Measurements from ENCODE around the gene HSPA13. TPM values are rescaled to one million over a fixed set of nuclear protein-coding genes. Genes with fewer than 3 reads are reported as not detected.

HSPA13 gene
- total RNA-seq, 1 experiment from 2014 or later, result 22.7 TPM

DNA sequence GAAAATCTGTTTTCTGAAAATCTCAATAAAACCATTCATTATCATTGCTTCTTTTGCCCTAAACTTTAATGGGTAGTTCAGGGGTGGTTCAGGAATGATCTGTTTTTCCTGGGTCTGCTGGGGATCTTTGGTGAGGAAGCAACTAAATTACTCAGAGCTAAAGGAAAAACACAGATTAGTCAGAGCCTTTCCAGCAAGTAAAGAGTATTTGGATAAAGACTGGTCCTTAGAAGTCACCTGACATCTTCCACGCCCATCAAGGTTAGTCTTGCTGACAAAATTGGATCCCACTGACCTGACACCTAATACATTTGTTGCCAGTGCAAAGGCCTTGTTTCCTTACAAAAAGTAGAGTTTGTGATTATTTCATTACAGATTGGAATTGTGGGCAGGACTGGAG is 24.2 kb downstream of the HSPA13 start:
- Histone ChIP-seq H3K27me3 (replicated peaks; ENCODE audit: control insufficient read depth, insufficient read depth, low read length) (no peaks in the 10 kb centered on the region), H3K36me3 (ENCODE audit: control insufficient read depth, insufficient read depth, low read length) (no peaks in the 10 kb centered on the region), H3K4me3 (ENCODE audit: low read depth, low read length) (no peak overlapping the region), H3K4me1 (no peaks in the 10 kb centered on the region), H3K9me3 (no peaks in the 10 kb centered on the region)
- H3K9me3 Mint-ChIP-seq (ENCODE audit: unreplicated experiment), result no peaks in the 10 kb centered on the region
- no peak for DNase-seq
- H3K4me1 Mint-ChIP-seq (ENCODE audit: low read depth, unreplicated experiment), result no peaks in the 10 kb centered on the region
- intact Hi-C loops (cut with micrococcal nuclease; ENCODE audit: unreplicated experiment), result no loop called here
- H3K4me3 Mint-ChIP-seq (ENCODE audit: unreplicated experiment), result no peak overlapping the region
- H3K27ac Mint-ChIP-seq (ENCODE audit: unreplicated experiment), result no peak overlapping the region
- H3K27me3 Mint-ChIP-seq (ENCODE audit: insufficient read depth, unreplicated experiment), result peaks cover 18% of the 10 kb centered on the region
- TF ChIP-seq, protein P1, sequence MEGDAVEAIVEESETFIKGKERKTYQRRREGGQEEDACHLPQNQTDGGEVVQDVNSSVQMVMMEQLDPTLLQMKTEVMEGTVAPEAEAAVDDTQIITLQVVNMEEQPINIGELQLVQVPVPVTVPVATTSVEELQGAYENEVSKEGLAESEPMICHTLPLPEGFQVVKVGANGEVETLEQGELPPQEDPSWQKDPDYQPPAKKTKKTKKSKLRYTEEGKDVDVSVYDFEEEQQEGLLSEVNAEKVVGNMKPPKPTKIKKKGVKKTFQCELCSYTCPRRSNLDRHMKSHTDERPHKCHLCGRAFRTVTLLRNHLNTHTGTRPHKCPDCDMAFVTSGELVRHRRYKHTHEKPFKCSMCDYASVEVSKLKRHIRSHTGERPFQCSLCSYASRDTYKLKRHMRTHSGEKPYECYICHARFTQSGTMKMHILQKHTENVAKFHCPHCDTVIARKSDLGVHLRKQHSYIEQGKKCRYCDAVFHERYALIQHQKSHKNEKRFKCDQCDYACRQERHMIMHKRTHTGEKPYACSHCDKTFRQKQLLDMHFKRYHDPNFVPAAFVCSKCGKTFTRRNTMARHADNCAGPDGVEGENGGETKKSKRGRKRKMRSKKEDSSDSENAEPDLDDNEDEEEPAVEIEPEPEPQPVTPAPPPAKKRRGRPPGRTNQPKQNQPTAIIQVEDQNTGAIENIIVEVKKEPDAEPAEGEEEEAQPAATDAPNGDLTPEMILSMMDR (IDR thresholded peaks at IDR 0.05; ENCODE audit: insufficient read depth in 1 of 2, low read depth in 1 of 2, low read length in 1 of 2, severe bottlenecking in 1 of 2, unreplicated experiment in 1 of 2), result no peak
- BruUV-seq (replicated peaks), result no TSS peak
- POLR2A ChIA-PET, result no interaction called here
- H3K36me3 Mint-ChIP-seq (ENCODE audit: insufficient read depth, unreplicated experiment), result no peaks in the 10 kb centered on the region
- CTCF ChIA-PET, result no interaction called here

- Histone ChIP-seq H3K27me3 (replicated peaks; ENCODE audit: control insufficient read depth, insufficient read depth, low read length) (no peaks in the 10 kb centered on the region), H3K4me3 (ENCODE audit: low read depth, low read length) (no peak overlapping the region), H3K9me3 (no peaks in the 10 kb centered on the region), H3K36me3 (ENCODE audit: control insufficient read depth, insufficient read depth, low read length) (no peaks in the 10 kb centered on the region), H3K4me1 (no peaks in the 10 kb centered on the region)
- Mint-ChIP-seq H3K27ac (ENCODE audit: unreplicated experiment) (no peak overlapping the region), H3K4me1 (ENCODE audit: low read depth, unreplicated experiment) (no peaks in the 10 kb centered on the region), H3K4me3 (ENCODE audit: unreplicated experiment) (no peak overlapping the region), H3K27me3 (ENCODE audit: insufficient read depth, unreplicated experiment) (peaks cover 19% of the 10 kb centered on the region), H3K36me3 (ENCODE audit: insufficient read depth, unreplicated experiment) (no peaks in the 10 kb centered on the region), H3K9me3 (ENCODE audit: unreplicated experiment) (no peaks in the 10 kb centered on the region)
- DNase-seq, result no peak
- BruUV-seq (replicated peaks), result no TSS peak
- CTCF ChIA-PET, result no interaction called here
- intact Hi-C loops (cut with micrococcal nuclease; ENCODE audit: unreplicated experiment), result no loop called here
- POLR2A ChIA-PET, result interaction anchor here (0.5 kb wide), 1 partner anchor 145 kb away, joined by 3 read pairs; no protein-coding TSS in a partner anchor
- TF ChIP-seq, protein P1 (IDR thresholded peaks at IDR 0.05; ENCODE audit: insufficient read depth in 1 of 2, low read depth in 1 of 2, low read length in 1 of 2, severe bottlenecking in 1 of 2, unreplicated experiment in 1 of 2), result no peak
Observed at GRCh38 chr21:14356746-14357145, 26.2 kb downstream of the HSPA13 start.

GRCh38 chr21:14354515-14354914 is 28.4 kb downstream of the HSPA13 start:
- POLR2A ChIA-PET, result no interaction called here
- H3K4me1 ChIP-seq, result no peaks in the 10 kb centered on the region
- H3K36me3 Mint-ChIP-seq (ENCODE audit: insufficient read depth, unreplicated experiment), result no peaks in the 10 kb centered on the region
- no peak for DNase-seq
- no peak overlapping the region for H3K27ac Mint-ChIP-seq (ENCODE audit: unreplicated experiment)
- BruUV-seq (replicated peaks), result no TSS peak
- intact Hi-C loops (cut with micrococcal nuclease; ENCODE audit: unreplicated experiment), result no loop called here
- H3K4me3 Mint-ChIP-seq (ENCODE audit: unreplicated experiment), result no peak overlapping the region
- no peaks in the 10 kb centered on the region for H3K36me3 ChIP-seq (ENCODE audit: control insufficient read depth, insufficient read depth, low read length)
- H3K9me3 Mint-ChIP-seq (ENCODE audit: unreplicated experiment), result no peaks in the 10 kb centered on the region
- CTCF ChIA-PET, result no interaction called here
- no peaks in the 10 kb centered on the region for H3K27me3 ChIP-seq (replicated peaks; ENCODE audit: control insufficient read depth, insufficient read depth, low read length)
- no peaks in the 10 kb centered on the region for H3K9me3 ChIP-seq
- TF ChIP-seq, protein P1 (IDR thresholded peaks at IDR 0.05; ENCODE audit: insufficient read depth in 1 of 2, low read depth in 1 of 2, low read length in 1 of 2, severe bottlenecking in 1 of 2, unreplicated experiment in 1 of 2), result no peak
- no peak overlapping the region for H3K4me3 ChIP-seq (ENCODE audit: low read depth, low read length)
- peaks cover 17% of the 10 kb centered on the region for H3K27me3 Mint-ChIP-seq (ENCODE audit: insufficient read depth, unreplicated experiment)
- H3K4me1 Mint-ChIP-seq (ENCODE audit: low read depth, unreplicated experiment), result no peaks in the 10 kb centered on the region

Data from Caco-2 (cell line).